Hepatocyte (in vitro differentiated cells): ENCODE data around the gene TTF1.

Source experiments
- CTCF ChIP-seq: fragments of 200-600 bp; sonication (generic); IDR thresholded peaks from 2 replicates; pipeline ENCODE4 v1.5.1; 2016; ENCODE audit warnings: antibody characterized with exemption, mild to moderate bottlenecking; ENCODE audit not compliant: poor library complexity
- EZH2 ChIP-seq: fragments of 200-600 bp; sonication (generic); IDR thresholded peaks from 2 replicates; pipeline ENCODE4 v1.6.1; 2016; ENCODE audit warnings: antibody characterized with exemption, mild to moderate bottlenecking, borderline replicate concordance

- TF ChIP-seq CTCF (no peak), EZH2 (no peak)
Measured at GRCh38 chr9:132351404-132352045, 55.1 kb downstream of the TTF1 start.
